HepG2 (cell line): ENCODE results near the gene KLB. TPM values are rescaled to one million over a fixed set of nuclear protein-coding genes. Genes with fewer than 3 reads are reported as not detected.

ENCODE experiments used
- AGO2 ChIP-seq: fragments of 200-400 bp; formaldehyde crosslinking; optimal IDR thresholded peaks from 2 replicates; pipeline ENCODE3; 2017; ENCODE audit warnings: mild to moderate bottlenecking, low read depth, low read length, moderate library complexity
- CERS6 ChIP-seq: sonication (generic); formaldehyde crosslinking; IDR thresholded peaks from 2 replicates; pipeline ENCODE4 v1.5.0; 2020; ENCODE audit warnings: missing genetic modification reagents
- CREBL2 ChIP-seq: sonication (generic); formaldehyde crosslinking; IDR thresholded peaks from 2 replicates; pipeline ENCODE4 v1.8.1; 2023; ENCODE audit warnings: missing genetic modification reagents, mild to moderate bottlenecking, borderline replicate concordance
- ETV6 ChIP-seq: sonication (generic); formaldehyde crosslinking; conservative IDR thresholded peaks from 2 replicates; pipeline ENCODE4 v1.4.0; 2020; ENCODE audit warnings: missing genetic modification reagents
- HDAC6 ChIP-seq: fragments of 200-600 bp; sonication (generic); IDR thresholded peaks from 2 replicates; pipeline ENCODE4 v1.7.0; 2017; ENCODE audit warnings: mild to moderate bottlenecking, antibody characterized with exemption, low read length, low read depth
- KAT7 ChIP-seq: IDR thresholded peaks from 2 replicates; pipeline ENCODE4 v1.6.1; 2018; ENCODE audit warnings: borderline replicate concordance, missing compliant biosample characterization
- KIAA2018 ChIP-seq: sonication (generic); formaldehyde crosslinking; IDR thresholded peaks from 2 replicates; pipeline ENCODE4 v1.5.0; 2020; ENCODE audit warnings: mild to moderate bottlenecking, missing genetic modification reagents, borderline replicate concordance
- LBX2 ChIP-seq: sonication (generic); formaldehyde crosslinking; IDR thresholded peaks from 2 replicates; pipeline ENCODE4 v1.5.0; 2020; ENCODE audit warnings: missing genetic modification reagents, mild to moderate bottlenecking, borderline replicate concordance
- NFE2L1 ChIP-seq: sonication (generic); formaldehyde crosslinking; IDR thresholded peaks from 2 replicates; pipeline ENCODE4 v1.4.0; 2020; ENCODE audit warnings: missing genetic modification reagents, mild to moderate bottlenecking, borderline replicate concordance
- SCMH1 ChIP-seq: sonication (generic); formaldehyde crosslinking; IDR thresholded peaks from 2 replicates; pipeline ENCODE4 v1.9.0; 2021; ENCODE audit warnings: missing genetic modification reagents, mild to moderate bottlenecking, borderline replicate concordance
- SMAD3 ChIP-seq: sonication (generic); formaldehyde crosslinking; IDR thresholded peaks from 2 replicates; pipeline ENCODE4 v1.4.0; 2020; ENCODE audit warnings: missing genetic modification reagents
- SMARCC2 ChIP-seq: fragments of 450-650 bp; IDR thresholded peaks from 2 replicates; pipeline ENCODE4 v1.6.1; 2017; ENCODE audit warnings: antibody characterized with exemption, mild to moderate bottlenecking
- U2AF2 ChIP-seq: fragments of 200-400 bp; formaldehyde crosslinking; IDR thresholded peaks from 2 replicates; pipeline ENCODE4 v1.6.1; 2017; ENCODE audit warnings: low read depth, mild to moderate bottlenecking, low read length
- ZBTB37 ChIP-seq: sonication (generic); formaldehyde crosslinking; IDR thresholded peaks from 2 replicates; pipeline ENCODE4 v1.4.0; 2020; ENCODE audit warnings: mild to moderate bottlenecking, missing genetic modification reagents
- ZFAT ChIP-seq: sonication (generic); formaldehyde crosslinking; conservative IDR thresholded peaks from 2 replicates; pipeline ENCODE4 v1.8.1; 2023; ENCODE audit warnings: missing genetic modification reagents, inconsistent platforms
- ZNF510 ChIP-seq: sonication (generic); formaldehyde crosslinking; IDR thresholded peaks from 2 replicates; pipeline ENCODE4 v1.4.0; 2020; ENCODE audit warnings: low read depth, mild to moderate bottlenecking, missing genetic modification reagents
- ZNF616 ChIP-seq: sonication (generic); formaldehyde crosslinking; IDR thresholded peaks from 2 replicates; pipeline ENCODE4 v1.5.0; 2020; ENCODE audit warnings: low read depth, mild to moderate bottlenecking, missing genetic modification reagents
- ZSCAN12 ChIP-seq: sonication (generic); formaldehyde crosslinking; IDR thresholded peaks from 2 replicates; pipeline ENCODE4 v1.9.0; 2021; ENCODE audit warnings: mild to moderate bottlenecking, missing genetic modification reagents
- ZSCAN9 ChIP-seq: IDR thresholded peaks from 2 replicates; pipeline ENCODE4 v1.6.1; 2016; ENCODE audit warnings: borderline replicate concordance
- polyA plus RNA-seq, 8 experiments: library from polyadenylated mRNA; depleted of rRNA in 3 of 8; stranded (reverse) in 7 of 8; unstranded in 1 of 8; fragments of >200 nt; fragmentation: Illumina TruSeq in 4 of 8; extraction: Trizol in 4 of 8; gene quantifications; 2 replicates each; pipeline versions ENCODE4 v1.2.1 to v1.2.3, GENCODE V29; 2011 to 2016; ENCODE audit warnings: low read depth in 4 of 8, missing spikeins in 1 of 8, mixed read lengths in 1 of 8; ENCODE audit not compliant: insufficient read depth in 1 of 8
- total RNA-seq, 5 experiments: library from RNA; depleted of rRNA; stranded (reverse); fragments of >200 nt; fragmentation: Illumina TruSeq; extraction: Trizol; gene quantifications; 2 replicates each; pipeline ENCODE4 v1.2.3, GENCODE V29; 2016; ENCODE audit warnings: low read depth in 1 of 5

KLB gene
- total and polyA plus RNA-seq, 2 of the 13 experiments (the other 11 are each of a cell fraction or from before 2014, with no cell fraction given), result 25.3 to 82.0 TPM

GRCh38 chr4:39469429-39470077, 62.8 kb downstream of the KLB start (continued):
- TF ChIP-seq KIAA2018 (CRISPR knock-in tag) (no peak), AGO2 (no peak), ZFAT (CRISPR knock-in tag) (no peak), U2AF2 (no peak), ZNF510 (0 out of 2 replicates have a peak, but pooled peaks have one; percentile 23), KAT7 (CRISPR knock-in tag) (peak; percentile 52; the same call in 1 of the 2 replicates), LBX2 (CRISPR knock-in tag) (no peak), ZNF616 (CRISPR knock-in tag) (no peak), ETV6 (CRISPR knock-in tag) (no peak), ZSCAN12 (no peak), HDAC6 (no peak), ZSCAN9 (CRISPR knock-in tag) (peak; percentile 45; the same call in 1 of the 2 replicates), SMARCC2 (no peak), NFE2L1 (CRISPR knock-in tag) (no peak), SCMH1 (CRISPR knock-in tag) (no peak), ZBTB37 (CRISPR knock-in tag) (no peak), CERS6 (CRISPR knock-in tag) (no peak), CREBL2 (CRISPR knock-in tag) (no peak), SMAD3 (CRISPR knock-in tag) (0 out of 2 replicates have a peak, but pooled peaks have one; percentile 26)
